ENCODE measurements around the gene C6orf132. TPM values are rescaled to one million over a fixed set of nuclear protein-coding genes. Genes with fewer than 3 reads are reported as not detected.

The C6orf132 gene
- total and polyA plus RNA-seq, 9 of the 15 experiments (the other 6 are each of a cell fraction or from before 2014, with no cell fraction given): 0.06 to 0.35 (median 0.14) TPM

GRCh38 chr6:42137194-42137753, 5.1 kb downstream of the C6orf132 start (continued):
- TF ChIP-seq ZHX1 (conservative IDR thresholded peaks at IDR 0.05; ENCODE audit: low read length): no peak
- TF ChIP-seq OTX1 (CRISPR knock-in tag; IDR thresholded peaks at IDR 0.05): no peak
- no peak for TF ChIP-seq CREM (IDR thresholded peaks at IDR 0.05; ENCODE audit: low read depth)
- TF ChIP-seq POLR2H (tag; IDR thresholded peaks at IDR 0.05; ENCODE audit: low read depth): no peak
- no peak for TF ChIP-seq TARDBP (IDR thresholded peaks at IDR 0.05)
- no peak for TF ChIP-seq NFATC3 (IDR thresholded peaks at IDR 0.05)
- no peak for TF ChIP-seq HDAC8 (tag; IDR thresholded peaks at IDR 0.05)
- TF ChIP-seq DPF2 (IDR thresholded peaks at IDR 0.05): 0 out of 2 replicates have a peak, but pooled peaks have one; percentile 18
- TF ChIP-seq ZNF212 (CRISPR knock-in tag; IDR thresholded peaks at IDR 0.05): no peak
- TF ChIP-seq SFPQ (IDR thresholded peaks at IDR 0.05; ENCODE audit: low read depth, low read length): no peak
- no peak for TF ChIP-seq ZNF444 (CRISPR knock-in tag; IDR thresholded peaks at IDR 0.05)
- TF ChIP-seq ZNF239 (CRISPR knock-in tag; IDR thresholded peaks at IDR 0.05): no peak
- no peak for TF ChIP-seq TCF7 (IDR thresholded peaks at IDR 0.05; ENCODE audit: borderline replicate concordance)
- TF ChIP-seq SRSF3 (IDR thresholded peaks at IDR 0.05; ENCODE audit: insufficient read depth, low read length): no peak
- no peak for TF ChIP-seq KLF6 (CRISPR knock-in tag; IDR thresholded peaks at IDR 0.05; ENCODE audit: borderline replicate concordance)
- TF ChIP-seq MAFF (IDR thresholded peaks at IDR 0.05; ENCODE audit: low read length): no peak
- no peak for TF ChIP-seq STAT5B (CRISPR knock-in tag; IDR thresholded peaks at IDR 0.05)
- TF ChIP-seq PURB (CRISPR knock-in tag; IDR thresholded peaks at IDR 0.05; ENCODE audit: low read depth): no peak
- TF ChIP-seq EGR1 (conservative IDR thresholded peaks at IDR 0.05): no peak
- TF ChIP-seq IRF2 (CRISPR knock-in tag; IDR thresholded peaks at IDR 0.05): no peak
- TF ChIP-seq, protein P1, sequence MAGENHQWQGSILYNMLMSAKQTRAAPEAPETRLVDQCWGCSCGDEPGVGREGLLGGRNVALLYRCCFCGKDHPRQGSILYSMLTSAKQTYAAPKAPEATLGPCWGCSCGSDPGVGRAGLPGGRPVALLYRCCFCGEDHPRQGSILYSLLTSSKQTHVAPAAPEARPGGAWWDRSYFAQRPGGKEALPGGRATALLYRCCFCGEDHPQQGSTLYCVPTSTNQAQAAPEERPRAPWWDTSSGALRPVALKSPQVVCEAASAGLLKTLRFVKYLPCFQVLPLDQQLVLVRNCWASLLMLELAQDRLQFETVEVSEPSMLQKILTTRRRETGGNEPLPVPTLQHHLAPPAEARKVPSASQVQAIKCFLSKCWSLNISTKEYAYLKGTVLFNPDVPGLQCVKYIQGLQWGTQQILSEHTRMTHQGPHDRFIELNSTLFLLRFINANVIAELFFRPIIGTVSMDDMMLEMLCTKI (IDR thresholded peaks at IDR 0.05; ENCODE audit: partially characterized antibody): no peak
- TF ChIP-seq MAX (CRISPR knock-in tag; IDR thresholded peaks at IDR 0.05): no peak
- TF ChIP-seq ZNF699 (CRISPR knock-in tag; IDR thresholded peaks at IDR 0.05; ENCODE audit: insufficient replicate concordance): no peak
- no peak for TF ChIP-seq SMAD2 (IDR thresholded peaks at IDR 0.05; ENCODE audit: low read depth, low read length)
- TF ChIP-seq EP300 (IDR thresholded peaks at IDR 0.05; ENCODE audit: low read length): no peak
- TF ChIP-seq ZNF551 (CRISPR knock-in tag; IDR thresholded peaks at IDR 0.05): no peak

Data from K562 (cell line).